Trophoblast cell (in vitro differentiated cells and primary cell): Measurements from ENCODE around the gene UCN.
A peak's percentile ranks its signal among the peaks of the same experiment; 100 is the strongest.

Experiments used
- DNase-seq, 2 donors: peaks; one replicate each; pipeline ENCODE4 v3.0.0-alpha.2; 2016
- H2AFZ ChIP-seq: 2 replicates; pipeline ENCODE4 v1.6.1; 2013; ENCODE audit warnings: low read length, moderate library complexity, mild to moderate bottlenecking; ENCODE audit not compliant: insufficient read depth, poor library complexity
- H2AK5ac ChIP-seq: 2 replicates; pipeline ENCODE4 v1.6.1; 2013; ENCODE audit warnings: mild to moderate bottlenecking, low read length
- H2BK120ac ChIP-seq: 2 replicates; pipeline ENCODE4 v1.6.1; 2013; ENCODE audit warnings: low read length, mild to moderate bottlenecking, moderate library complexity; ENCODE audit not compliant: insufficient read depth, poor library complexity
- H2BK12ac ChIP-seq: 2 replicates; pipeline ENCODE4 v1.6.1; 2013; ENCODE audit warnings: mild to moderate bottlenecking, low read length, moderate library complexity
- H2BK5ac ChIP-seq: 2 replicates; pipeline ENCODE4 v1.6.1; 2013; ENCODE audit warnings: low read length, low read depth, moderate library complexity, mild to moderate bottlenecking; ENCODE audit not compliant: poor library complexity
- H3K14ac ChIP-seq: 2 replicates; pipeline ENCODE4 v1.6.1; 2013; ENCODE audit warnings: mild to moderate bottlenecking, low read length
- H3K18ac ChIP-seq: 2 replicates; pipeline ENCODE4 v1.6.1; 2013; ENCODE audit warnings: mild to moderate bottlenecking, low read length
- H3K23ac ChIP-seq: 2 replicates; pipeline ENCODE4 v1.6.1; 2013; ENCODE audit warnings: low read length
- H3K27ac ChIP-seq: 2 replicates; pipeline ENCODE4 v1.5.1; 2013; ENCODE audit warnings: low read depth, mild to moderate bottlenecking, inconsistent platforms, low read length, moderate library complexity
- H3K27me3 ChIP-seq: 2 replicates; pipeline ENCODE4 v1.6.1; 2013; ENCODE audit warnings: inconsistent platforms, mild to moderate bottlenecking, low read length, moderate library complexity; ENCODE audit not compliant: insufficient read depth
- H3K36me3 ChIP-seq, 2 experiments: 1 replicate in 1 of 2; 2 replicates in 1 of 2; pipeline ENCODE4 v1.6.1; 2013; ENCODE audit warnings: low read length in 2 of 2, mild to moderate bottlenecking in 2 of 2, moderate library complexity in 1 of 2; ENCODE audit not compliant: insufficient read depth in 2 of 2, control insufficient read depth in 1 of 2
- H3K4ac ChIP-seq: 2 replicates; pipeline ENCODE4 v1.6.1; 2013; ENCODE audit warnings: low read depth, mild to moderate bottlenecking, low read length, moderate library complexity
- H3K4me1 ChIP-seq, 2 experiments: 1 replicate in 1 of 2; 2 replicates in 1 of 2; pipeline ENCODE4 v1.6.1; 2013; ENCODE audit warnings: low read length in 2 of 2, mild to moderate bottlenecking in 2 of 2, moderate library complexity in 1 of 2; ENCODE audit not compliant: insufficient read depth in 2 of 2, control insufficient read depth in 1 of 2
- H3K4me2 ChIP-seq: 2 replicates; pipeline ENCODE4 v1.6.1; 2013; ENCODE audit warnings: inconsistent platforms, mild to moderate bottlenecking, low read length, moderate library complexity
- H3K4me3 ChIP-seq: 2 replicates; pipeline ENCODE4 v1.5.1; 2013; ENCODE audit warnings: mild to moderate bottlenecking, low read depth, low read length, inconsistent platforms
- H3K79me1 ChIP-seq: one replicate; pipeline ENCODE4 v1.6.1; 2013; ENCODE audit warnings: low read length
- H3K79me2 ChIP-seq: 2 replicates; pipeline ENCODE4 v1.6.1; 2013; ENCODE audit warnings: low read length, mild to moderate bottlenecking; ENCODE audit not compliant: control insufficient read depth, insufficient read depth, poor library complexity
- H3K9ac ChIP-seq: 2 replicates; pipeline ENCODE4 v1.6.1; 2013; ENCODE audit warnings: mild to moderate bottlenecking, low read length
- H3K9me3 ChIP-seq: 2 replicates; pipeline ENCODE4 v1.6.1; 2013; ENCODE audit warnings: low read depth, mild to moderate bottlenecking, control low read depth, inconsistent platforms, low read length; ENCODE audit not compliant: insufficient read depth
- H4K12ac ChIP-seq: 2 replicates; pipeline ENCODE4 v1.6.1; 2013; ENCODE audit warnings: low read depth, mild to moderate bottlenecking, low read length, moderate library complexity
- H4K8ac ChIP-seq: 2 replicates; pipeline ENCODE4 v1.6.1; 2013; ENCODE audit warnings: low read depth, mild to moderate bottlenecking, low read length, moderate library complexity
- H4K91ac ChIP-seq: one replicate; pipeline ENCODE4 v1.6.1; 2013; ENCODE audit warnings: low read depth, mild to moderate bottlenecking, low read length, moderate library complexity
- WGBS: extraction: QIAGEN DNeasy Blood & Tissue Kit; methylation state at CpG from one replicate; pipeline ENCODE4 v1.1.7; 2013; ENCODE audit warnings: missing lambda C conversion rate; ENCODE audit not compliant: insufficient read length, insufficient coverage; ENCODE audit errors: extremely low coverage; 5-methylcytosine and 5-hydroxymethylcytosine counted together

Gene UCN

GRCh38 chr2:27313882-27314645 is 5.8 kb upstream of the UCN start:
- H3K27me3 ChIP-seq: no peaks in the 10 kb centered on the region
- no peak overlapping the region for H2BK5ac ChIP-seq
- H2AK5ac ChIP-seq: no peak overlapping the region
- no peak overlapping the region for H3K4me3 ChIP-seq
- no peak overlapping the region for H4K8ac ChIP-seq
- no peak overlapping the region for H2BK12ac ChIP-seq
- no peaks in the 10 kb centered on the region for H3K79me1 ChIP-seq
- no peak overlapping the region for H3K18ac ChIP-seq
- H3K27ac ChIP-seq: no peak overlapping the region
- H4K12ac ChIP-seq: no peak overlapping the region
- H3K4ac ChIP-seq: no peak overlapping the region
- H3K79me2 ChIP-seq: no peaks in the 10 kb centered on the region
- H2AFZ ChIP-seq: no peak overlapping the region
- H3K23ac ChIP-seq: no peak overlapping the region
- WGBS: no CpG with 5 or more reads among the region's 8 CpGs
- H2BK120ac ChIP-seq: no peak overlapping the region
- H4K91ac ChIP-seq: no peak overlapping the region
- H3K4me2 ChIP-seq: no peak overlapping the region
- H3K36me3 ChIP-seq: peaks cover 7 to 13% of the 10 kb centered on the region in 2 experiments
- no peak overlapping the region for H3K14ac ChIP-seq
- H3K4me1 ChIP-seq: peaks cover 0 to 4% of the 10 kb centered on the region in 2 experiments
- no peak overlapping the region for H3K9ac ChIP-seq
- no peak for DNase-seq
- H3K9me3 ChIP-seq: peaks cover 1% of the 10 kb centered on the region

GRCh38 chr2:27312152-27312551 is 3.9 kb upstream of the UCN start:
- peaks cover 12% of the 10 kb centered on the region for H3K27me3 ChIP-seq
- no peak overlapping the region for H2BK12ac ChIP-seq
- H3K79me2 ChIP-seq: no peaks in the 10 kb centered on the region
- peaks cover 7 to 11% of the 10 kb centered on the region in 2 experiments for H3K36me3 ChIP-seq
- H3K4me3 ChIP-seq: no peak overlapping the region
- H3K9ac ChIP-seq: no peak overlapping the region
- H2AK5ac ChIP-seq: no peak overlapping the region
- H3K27ac ChIP-seq: no peak overlapping the region
- H3K4me2 ChIP-seq: no peak overlapping the region
- no peak overlapping the region for H2AFZ ChIP-seq
- H3K14ac ChIP-seq: no peak overlapping the region
- no peak overlapping the region for H3K18ac ChIP-seq
- no peaks in the 10 kb centered on the region for H3K79me1 ChIP-seq
- H3K4ac ChIP-seq: no peak overlapping the region
- H4K12ac ChIP-seq: no peak overlapping the region
- H3K4me1 ChIP-seq: peaks cover 4 to 10% of the 10 kb centered on the region in 2 experiments
- DNase-seq: no peak
- H2BK5ac ChIP-seq: no peak overlapping the region
- H4K91ac ChIP-seq: no peak overlapping the region
- WGBS: no CpG with 5 or more reads among the region's 3 CpGs
- H4K8ac ChIP-seq: no peak overlapping the region
- peaks cover 1% of the 10 kb centered on the region for H3K9me3 ChIP-seq
- H2BK120ac ChIP-seq: no peak overlapping the region
- H3K23ac ChIP-seq: no peak overlapping the region

- Histone ChIP-seq H2AFZ (no peak overlapping the region), H3K4me3 (no peak overlapping the region), H3K9me3 (peaks cover 5% of the 10 kb centered on the region), H2AK5ac (no peak overlapping the region), H3K79me1 (no peaks in the 10 kb centered on the region), H3K4me2 (no peak overlapping the region), H4K91ac (no peak overlapping the region), H3K23ac (no peak overlapping the region), H3K14ac (no peak overlapping the region), H4K12ac (no peak overlapping the region), H3K79me2 (no peaks in the 10 kb centered on the region), H4K8ac (no peak overlapping the region), H3K27me3 (peaks cover 31% of the 10 kb centered on the region), H2BK120ac (no peak overlapping the region), H2BK12ac (no peak overlapping the region), H3K18ac (no peak overlapping the region), H3K36me3 (peaks cover 3 to 11% of the 10 kb centered on the region in 2 experiments), H2BK5ac (no peak overlapping the region), H3K9ac (no peak overlapping the region), H3K4me1 (peaks cover 4 to 10% of the 10 kb centered on the region in 2 experiments), H3K4ac (no peak overlapping the region), H3K27ac (no peak overlapping the region)
- no CpG with 5 or more reads among the region's 6 CpGs for WGBS
- no peak for DNase-seq
These were observed 1.4 kb upstream of the UCN start for GRCh38 chr2:27309651-27310050.

GRCh38 chr2:27307545-27308358 is 493 bp downstream of the UCN start:
- Histone ChIP-seq H2AFZ (no peak overlapping the region), H3K27ac (no peak overlapping the region), H2BK120ac (no peak overlapping the region), H3K14ac (no peak overlapping the region), H3K23ac (no peak overlapping the region), H3K36me3 (peaks cover 3 to 11% of the 10 kb centered on the region in 2 experiments), H3K27me3 (peaks cover 31% of the 10 kb centered on the region), H4K12ac (no peak overlapping the region), H3K4me2 (peak overlapping the region; percentile 42), H3K4ac (no peak overlapping the region), H3K4me3 (no peak overlapping the region), H2BK12ac (no peak overlapping the region), H3K9me3 (peaks cover 8% of the 10 kb centered on the region), H3K9ac (no peak overlapping the region), H4K8ac (no peak overlapping the region), H4K91ac (no peak overlapping the region), H2AK5ac (no peak overlapping the region), H3K4me1 (peaks cover 4 to 10% of the 10 kb centered on the region in 2 experiments), H3K18ac (no peak overlapping the region), H3K79me1 (no peaks in the 10 kb centered on the region), H3K79me2 (no peaks in the 10 kb centered on the region), H2BK5ac (no peak overlapping the region)
- no CpG with 5 or more reads among the region's 75 CpGs for WGBS
- no peak for DNase-seq
